ENCODE measurements around the gene MALL.

- TF ChIP-seq POLR2A (IDR thresholded peaks at IDR 0.05) (no peak), CTCF (IDR thresholded peaks at IDR 0.05) (no peak), EP300 (IDR thresholded peaks at IDR 0.05) (no peak)
Observed at GRCh38 chr2:110146945-110147332, 31.3 kb upstream of the MALL start.

Data from tibial nerve (tissue), 4 donors.